HG03108 (cell line): Measurements from ENCODE around the gene IDI1.
"Not testable (repeated sequence)": the region's sequence is repeated elsewhere in the genome, so short reads cannot be mapped to it uniquely, and the experiment has no call there.

Experiments used
- ATAC-seq: cut with Tn5 transposase; IDR thresholded peaks from one replicate; pipeline ENCODE4 v1.9.1; 2021; ENCODE audit warnings: moderate library complexity; ENCODE audit not compliant: unreplicated experiment

IDI1 gene

GRCh38 chr10:1048732-1049424, at the start of gene IDI1:
IDI1 (minus strand) TSS chr10:1049119; CDS start chr10:1049003, 116 bp downstream.
- peak; percentile 76 for ATAC-seq

GRCh38 chr10:1097436-1097835, 48.5 kb upstream of the IDI1 start:
- ATAC-seq, result no peak

DNA sequence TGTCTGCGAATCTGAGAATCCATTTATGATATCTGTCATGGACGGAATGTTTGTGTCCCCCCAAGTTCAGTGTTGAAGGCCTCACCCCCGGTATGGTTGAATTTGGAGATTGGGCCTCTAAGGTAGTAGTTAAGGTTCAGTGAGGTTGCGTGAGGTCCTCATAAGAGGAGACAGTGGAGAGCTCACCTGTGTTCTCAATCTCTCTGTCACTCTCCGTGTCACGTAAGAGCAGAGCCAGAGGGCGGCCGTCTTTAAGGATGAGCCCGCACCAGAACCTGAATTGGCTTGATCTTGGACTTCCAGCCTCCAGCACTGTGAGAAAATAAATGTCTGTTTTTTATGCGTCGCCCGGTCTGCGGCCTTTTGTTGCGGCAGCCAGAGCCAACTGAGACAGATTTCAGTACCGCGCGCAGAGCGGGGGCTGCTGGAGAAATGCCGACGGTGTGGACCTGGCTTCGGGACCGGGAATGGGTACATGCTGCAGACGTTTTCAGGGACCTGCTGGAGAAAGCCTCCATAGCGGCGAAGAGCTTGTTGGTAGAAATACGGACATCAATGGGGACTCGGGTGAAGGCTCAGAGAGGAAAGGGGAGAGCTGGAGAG, 47.5 kb upstream of the IDI1 start:
- no peak for ATAC-seq

DNA sequence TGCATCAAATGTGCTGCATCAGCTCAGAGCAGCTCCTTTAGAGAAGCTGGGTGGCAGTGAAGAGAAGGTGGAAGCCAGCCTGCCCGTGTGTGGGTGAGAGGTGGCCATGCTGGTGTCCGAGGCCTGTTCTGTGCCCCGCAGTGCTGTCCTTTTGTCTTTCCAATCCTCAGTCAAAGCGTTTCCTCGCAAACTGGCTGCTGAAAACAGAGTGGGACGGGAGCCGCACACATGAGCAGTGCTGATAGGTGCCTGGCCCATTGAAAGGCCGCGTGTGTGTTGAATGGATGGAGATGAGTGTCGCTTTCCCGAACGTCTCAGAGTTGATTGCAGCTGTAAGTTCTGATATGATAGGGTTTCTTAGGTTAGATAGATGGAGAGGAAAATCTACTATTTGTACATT, 46.6 kb upstream of the IDI1 start:
- ATAC-seq, result no peak

GRCh38 chr10:1094112-1095057, 45.5 kb upstream of the IDI1 start:
- no peak for ATAC-seq

- no peak for ATAC-seq
Measured at GRCh38 chr10:1093696-1094095, 44.8 kb upstream of the IDI1 start.

- ATAC-seq, result no peak
Measured at GRCh38 chr10:1090696-1091095, 41.8 kb upstream of the IDI1 start.

DNA sequence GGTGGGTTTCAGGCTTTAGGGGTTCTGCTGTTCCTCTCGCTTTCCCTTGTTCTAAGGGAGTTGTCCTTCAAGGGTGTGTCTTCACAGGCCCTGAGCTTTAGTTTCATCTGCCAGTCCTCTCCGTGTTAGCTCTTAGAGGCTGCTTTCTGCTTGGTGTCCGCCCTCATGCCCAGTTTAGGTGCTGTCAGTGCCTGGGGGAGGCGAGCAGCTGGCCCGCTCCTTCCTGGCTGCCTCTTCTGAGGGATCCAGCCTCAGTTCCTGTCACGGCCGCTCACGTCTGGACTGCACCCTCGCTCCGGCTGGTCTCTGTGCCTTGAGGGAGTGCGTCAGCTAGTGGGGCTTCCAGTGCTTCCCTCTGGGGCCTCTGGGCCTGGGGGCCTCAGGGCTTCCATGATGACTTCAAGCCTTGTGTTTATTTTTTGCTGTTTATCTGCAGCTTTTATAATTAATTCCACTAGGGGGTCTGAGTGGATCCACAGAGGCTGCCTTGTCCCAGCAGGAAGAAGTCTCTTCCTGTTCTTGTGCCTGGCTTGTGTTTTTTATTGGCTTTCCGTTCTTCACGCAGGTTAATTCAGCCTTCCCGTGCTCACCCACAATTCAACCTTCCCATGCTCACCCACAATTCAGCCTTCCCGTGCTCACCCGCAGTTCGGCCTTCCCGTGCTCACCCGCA, 40.2 kb upstream of the IDI1 start:
- no peak for ATAC-seq

DNA sequence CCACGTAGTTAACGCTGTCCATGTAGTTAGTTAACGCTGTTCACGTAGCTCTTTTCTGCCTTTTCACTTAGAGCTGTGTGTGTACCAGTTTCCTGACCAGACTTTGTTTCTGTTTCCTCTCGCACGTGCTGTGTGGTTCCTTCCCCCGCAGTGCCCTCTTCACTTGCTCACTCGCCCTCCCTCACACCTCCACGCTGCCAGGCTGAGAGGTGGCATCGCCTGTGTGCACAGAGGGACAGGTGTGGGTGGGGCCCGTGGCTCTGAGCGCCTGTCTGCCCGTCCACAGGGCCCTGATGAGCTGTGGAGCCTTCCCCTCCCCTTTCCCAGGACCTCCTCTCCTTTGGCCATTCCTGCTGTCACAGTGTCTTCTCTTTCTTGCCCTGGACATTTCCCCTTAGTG, 37.9 kb upstream of the IDI1 start:
- ATAC-seq, result no peak

DNA sequence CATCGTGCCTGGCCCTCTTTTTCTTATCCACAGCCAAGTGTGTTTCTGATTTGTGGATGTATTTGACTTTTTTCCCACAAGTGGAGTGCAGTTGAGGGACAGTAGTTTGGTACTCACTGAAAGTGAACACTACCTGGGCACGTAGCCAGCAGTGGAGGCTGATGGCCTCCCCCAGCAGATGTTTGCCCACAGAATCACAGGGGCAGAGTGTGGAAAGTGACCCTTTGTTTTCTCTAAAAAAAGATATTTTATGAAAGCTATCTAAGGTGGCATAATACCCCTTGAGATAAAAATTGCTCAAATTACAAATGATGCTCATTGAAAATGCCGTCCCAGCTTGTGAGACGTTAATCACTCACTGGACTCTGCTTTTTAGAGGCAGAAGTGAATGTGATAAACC, 36.3 kb upstream of the IDI1 start:
- no peak for ATAC-seq

DNA sequence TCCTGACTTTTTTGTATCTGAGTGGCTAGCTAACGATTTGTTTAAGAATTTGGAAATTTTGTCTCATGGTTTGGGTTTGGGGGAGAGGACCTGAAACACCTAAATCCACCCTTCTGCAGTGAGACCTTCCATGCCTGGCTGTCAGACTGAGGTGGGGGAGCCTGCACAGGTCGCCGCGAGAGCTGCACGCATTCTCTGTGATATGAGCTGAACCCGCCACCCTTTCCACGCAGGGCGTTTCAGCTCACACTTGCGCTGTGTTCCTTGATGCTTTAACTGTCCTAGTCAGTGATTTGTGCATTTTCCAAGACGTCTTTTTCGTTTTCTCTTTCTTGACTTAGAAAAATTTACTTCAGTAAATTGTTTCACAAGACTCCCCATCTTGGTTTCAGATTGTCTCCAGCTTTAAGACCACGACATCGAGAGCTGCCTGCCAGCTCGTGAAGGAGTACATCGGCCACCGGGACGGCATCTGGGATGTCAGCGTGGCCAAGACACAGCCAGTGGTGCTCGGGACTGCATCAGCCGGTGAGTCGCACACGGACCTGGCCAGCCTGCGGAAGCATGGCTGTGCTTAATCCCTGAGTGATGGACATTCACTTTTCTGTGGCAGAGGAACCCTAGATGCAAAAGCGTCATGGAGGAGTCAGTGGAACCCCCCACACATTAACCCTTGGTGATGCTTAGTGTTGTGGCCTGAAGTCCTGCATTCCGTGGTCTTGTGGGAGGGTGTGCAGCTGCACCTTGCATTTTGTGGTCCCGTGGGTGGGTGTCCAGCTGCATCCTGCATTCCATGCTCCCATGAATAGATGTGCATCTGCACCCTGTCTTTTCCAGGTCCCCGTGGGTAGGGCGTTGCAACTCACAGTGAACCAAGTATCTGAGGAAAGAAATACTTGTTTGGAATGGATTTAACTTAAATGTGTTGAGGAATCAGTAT, 35.4 kb upstream of the IDI1 start:
- ATAC-seq, result no peak

GRCh38 chr10:1083581-1083980, 34.7 kb upstream of the IDI1 start:
- ATAC-seq, result no peak

GRCh38 chr10:1078668-1079067, 29.7 kb upstream of the IDI1 start:
- no peak for ATAC-seq

- no peak for ATAC-seq
Measured at GRCh38 chr10:1074748-1075308, 25.9 kb upstream of the IDI1 start.

- no peak for ATAC-seq
Measured at GRCh38 chr10:1074052-1074747, 25.3 kb upstream of the IDI1 start.

DNA sequence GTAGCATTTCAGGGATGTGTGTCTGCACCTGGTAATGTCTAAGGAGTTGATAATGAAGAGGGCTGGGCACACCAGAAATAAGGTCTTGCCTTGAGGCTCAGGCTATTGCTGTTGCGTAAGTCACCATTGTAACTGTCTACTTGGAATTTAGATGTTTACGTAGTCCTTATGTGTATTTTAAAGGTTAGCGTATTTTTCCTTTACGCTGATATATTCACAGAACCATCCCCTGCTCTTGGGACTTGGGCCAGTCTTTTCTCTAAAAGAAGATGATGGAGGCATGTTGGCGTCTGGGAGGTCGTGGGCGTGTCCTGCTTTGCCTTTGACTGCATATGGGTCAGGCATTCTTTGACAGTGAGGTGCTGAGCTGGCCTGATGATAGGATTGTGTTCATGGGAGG, 22.0 kb upstream of the IDI1 start:
- ATAC-seq, result no peak

- ATAC-seq, result no peak
Measured at GRCh38 chr10:1068380-1069361, 19.8 kb upstream of the IDI1 start.

DNA sequence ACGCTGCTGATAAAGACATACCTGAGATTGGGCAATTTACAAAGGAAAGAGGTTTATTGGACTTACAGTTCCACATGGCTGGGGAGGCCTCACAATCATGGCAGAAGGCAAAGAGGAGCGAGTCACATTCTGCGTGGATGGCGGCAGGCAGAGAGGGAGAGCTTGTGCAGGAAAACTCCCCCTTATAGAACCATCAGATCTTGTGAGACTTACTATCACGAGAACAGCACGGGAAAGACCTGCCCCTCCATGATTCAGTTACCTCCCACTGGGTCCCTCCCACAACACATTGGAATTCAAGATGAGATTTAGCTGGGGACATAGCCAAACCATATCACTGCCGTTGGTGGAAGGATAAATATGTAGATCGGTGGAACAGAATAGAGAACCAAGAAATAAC, 17.8 kb upstream of the IDI1 start:
- not testable (repeated sequence) for ATAC-seq
